GM12878 (cell line): ENCODE measurements around the gene NUMBL.
"Not testable (repeated sequence)": the region's sequence is repeated elsewhere in the genome, so short reads cannot be mapped to it uniquely, and the experiment has no call there.

Experiments used
- CTCF ChIP-seq, 3 experiments: IDR thresholded peaks in 2 of 3; conservative IDR thresholded peaks in 1 of 3; 2 replicates each; pipeline ENCODE4 v1.5.1; 2011; ENCODE audit warnings: low read depth in 3 of 3, low read length in 3 of 3, mild to moderate bottlenecking in 3 of 3, control low read depth in 2 of 3, moderate library complexity in 2 of 3, inconsistent platforms in 1 of 3, mixed read lengths in 1 of 3; ENCODE audit not compliant: control insufficient read depth in 2 of 3, insufficient read depth in 1 of 3; ENCODE audit errors: extremely low read depth in 1 of 3
- EZH2 ChIP-seq: IDR thresholded peaks from 2 replicates; pipeline ENCODE4 v1.6.1; 2012; ENCODE audit warnings: low read depth, mild to moderate bottlenecking, control low read depth, inconsistent platforms, low read length, borderline replicate concordance; ENCODE audit not compliant: control insufficient read depth
- RAD51 ChIP-seq: fragments of 450-650 bp; IDR thresholded peaks from 2 replicates; pipeline ENCODE4 v1.6.1; 2016; ENCODE audit warnings: moderate library complexity, mild to moderate bottlenecking, inconsistent platforms
- RFX5 ChIP-seq: IDR thresholded peaks from 2 replicates; pipeline ENCODE4 v1.6.1; 2011; ENCODE audit warnings: low read depth, low read length, improper control_type of control experiment

- not testable (repeated sequence) for TF ChIP-seq CTCF (IDR thresholded peaks at IDR 0.05 in 2 of 3, conservative IDR thresholded peaks at IDR 0.05 in 1 of 3; ENCODE audit: control insufficient read depth in 2 of 3, extremely low read depth in 1 of 3, insufficient read depth in 1 of 3, low read depth in 3 of 3, low read length in 3 of 3); RAD51; EZH2; RFX5
Measured at GRCh38 chr19:40655684-40656083, 34.8 kb downstream of the NUMBL start.
